ENCODE data around the gene C3orf49. TPM values are rescaled to one million over a fixed set of nuclear protein-coding genes. Genes with fewer than 3 reads are reported as not detected.

Gene C3orf49
- total RNA-seq, 1 donor from 2014 or later: not detected

- no peak for TF ChIP-seq CTCF (conservative IDR thresholded peaks at IDR 0.05)
- Mint-ChIP-seq H3K27ac (no peak overlapping the region), H3K4me3 (no peak overlapping the region), H3K9me3 (no peaks in the 10 kb centered on the region), H3K36me3 (no peaks in the 10 kb centered on the region), H3K4me1 (ENCODE audit: unreplicated experiment) (peaks cover 32% of the 10 kb centered on the region), H3K27me3 (no peaks in the 10 kb centered on the region)
- DNase-seq (ENCODE audit: extremely low spot score, unreplicated experiment): no peak
Observed at GRCh38 chr3:63872135-63872924, 53.2 kb downstream of the C3orf49 start.

- Mint-ChIP-seq H3K9me3 (no peaks in the 10 kb centered on the region), H3K27me3 (no peaks in the 10 kb centered on the region), H3K4me3 (no peak overlapping the region), H3K27ac (no peak overlapping the region), H3K4me1 (ENCODE audit: unreplicated experiment) (peaks cover 48% of the 10 kb centered on the region), H3K36me3 (no peaks in the 10 kb centered on the region)
- no peak for TF ChIP-seq CTCF (conservative IDR thresholded peaks at IDR 0.05)
- no peak for DNase-seq (ENCODE audit: extremely low spot score, unreplicated experiment)
Observed at GRCh38 chr3:63874769-63875168, 55.7 kb downstream of the C3orf49 start.

- no peaks in the 10 kb centered on the region for H3K27me3 Mint-ChIP-seq
- TF ChIP-seq CTCF (conservative IDR thresholded peaks at IDR 0.05): no peak
- no peaks in the 10 kb centered on the region for H3K9me3 Mint-ChIP-seq
- H3K36me3 Mint-ChIP-seq: no peaks in the 10 kb centered on the region
- no peak for DNase-seq (ENCODE audit: extremely low spot score, unreplicated experiment)
- peaks cover 51% of the 10 kb centered on the region for H3K4me1 Mint-ChIP-seq (ENCODE audit: unreplicated experiment)
- no peak overlapping the region for H3K4me3 Mint-ChIP-seq
- no peak overlapping the region for H3K27ac Mint-ChIP-seq
Observed at GRCh38 chr3:63875510-63875909, 56.4 kb downstream of the C3orf49 start.

- Mint-ChIP-seq H3K9me3 (no peaks in the 10 kb centered on the region), H3K4me3 (no peak overlapping the region), H3K36me3 (peaks cover 4% of the 10 kb centered on the region), H3K27ac (no peak overlapping the region), H3K27me3 (no peaks in the 10 kb centered on the region), H3K4me1 (ENCODE audit: unreplicated experiment) (peaks cover 53% of the 10 kb centered on the region)
- no peak for TF ChIP-seq CTCF (conservative IDR thresholded peaks at IDR 0.05)
- DNase-seq (ENCODE audit: extremely low spot score, unreplicated experiment): no peak
Observed at GRCh38 chr3:63876260-63876659, 57.2 kb downstream of the C3orf49 start.

GRCh38 chr3:63877737-63878393 lies 58.8 kb downstream of the C3orf49 start:
- TF ChIP-seq CTCF (conservative IDR thresholded peaks at IDR 0.05): no peak
- Mint-ChIP-seq H3K36me3 (peaks cover 4% of the 10 kb centered on the region), H3K27ac (no peak overlapping the region), H3K9me3 (no peaks in the 10 kb centered on the region), H3K4me3 (no peak overlapping the region), H3K27me3 (no peaks in the 10 kb centered on the region), H3K4me1 (ENCODE audit: unreplicated experiment) (peaks cover 45% of the 10 kb centered on the region)
- DNase-seq (ENCODE audit: extremely low spot score, unreplicated experiment): no peak

All from type B pancreatic cell (in vitro differentiated cells).